ENCODE data around the gene CYB5RL.
"Not testable (repeated sequence)": the region's sequence is repeated elsewhere in the genome, so short reads cannot be mapped to it uniquely, and the experiment has no call there.

Gene CYB5RL

GRCh38 chr1:54225378-54225777 is 25.5 kb upstream of the CYB5RL start:
- DNase-seq, result no peak

DNA sequence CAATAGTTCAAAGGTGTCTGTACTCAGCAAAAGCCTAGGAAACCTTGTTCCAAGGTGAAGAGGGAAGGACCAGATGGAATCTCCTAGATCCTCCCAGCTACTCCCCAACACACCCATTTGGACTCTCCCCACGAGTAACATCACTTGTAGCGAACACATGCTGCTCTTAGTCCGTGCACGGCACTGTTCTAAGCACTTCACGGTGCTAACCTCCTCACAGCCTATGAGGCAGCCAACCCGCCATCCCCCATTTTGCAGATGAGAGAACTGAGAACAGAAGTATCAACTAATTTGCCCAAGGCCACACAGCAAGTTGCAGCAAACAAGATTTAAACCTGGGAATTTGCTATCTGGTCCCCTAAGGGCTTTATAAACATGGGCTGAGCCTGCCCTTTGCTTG is 24.4 kb upstream of the CYB5RL start:
- DNase-seq, result no peak

- no peak for DNase-seq
Measured at GRCh38 chr1:54223441-54224202, 23.8 kb upstream of the CYB5RL start.

GRCh38 chr1:54222711-54223110 is 22.9 kb upstream of the CYB5RL start:
- DNase-seq, result no peak

GRCh38 chr1:54221867-54222484 is 22.1 kb upstream of the CYB5RL start:
- DNase-seq, result no peak

DNA sequence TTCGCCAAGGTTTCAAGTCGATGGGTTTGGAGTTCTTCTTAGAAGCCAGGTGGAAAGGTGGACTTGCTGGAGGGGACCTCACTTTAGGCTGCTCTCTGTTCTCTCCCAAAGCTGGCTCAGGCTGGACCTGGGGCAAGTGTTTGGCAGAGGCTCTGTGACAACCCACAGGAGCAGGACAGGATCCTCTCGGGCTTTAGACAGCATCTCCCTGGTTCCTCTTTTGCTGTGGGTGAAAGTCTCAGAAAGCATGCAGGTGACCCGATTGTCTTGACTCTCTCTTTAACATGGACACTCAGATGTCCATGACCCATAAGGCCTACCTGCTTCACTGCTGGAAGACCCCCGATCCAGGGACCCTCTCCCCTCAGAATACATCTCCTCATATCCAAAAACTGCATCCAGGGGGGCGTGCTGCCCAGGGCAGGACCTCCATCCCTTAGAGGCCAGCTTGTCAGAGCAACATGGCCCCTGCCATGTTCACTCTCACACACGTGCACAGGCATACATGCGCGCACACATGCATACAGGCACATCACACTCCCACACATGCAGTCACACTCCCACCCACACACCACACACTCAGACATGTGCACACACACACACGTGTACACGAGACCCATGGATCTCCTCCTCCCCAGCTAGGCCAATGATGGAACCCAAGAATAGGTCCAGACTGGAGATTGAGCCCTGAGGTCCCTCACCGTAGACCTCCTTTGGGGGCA is 21.4 kb upstream of the CYB5RL start:
- DNase-seq, result no peak

- no peak for DNase-seq
Measured at GRCh38 chr1:54220004-54220811, 20.4 kb upstream of the CYB5RL start.

DNA sequence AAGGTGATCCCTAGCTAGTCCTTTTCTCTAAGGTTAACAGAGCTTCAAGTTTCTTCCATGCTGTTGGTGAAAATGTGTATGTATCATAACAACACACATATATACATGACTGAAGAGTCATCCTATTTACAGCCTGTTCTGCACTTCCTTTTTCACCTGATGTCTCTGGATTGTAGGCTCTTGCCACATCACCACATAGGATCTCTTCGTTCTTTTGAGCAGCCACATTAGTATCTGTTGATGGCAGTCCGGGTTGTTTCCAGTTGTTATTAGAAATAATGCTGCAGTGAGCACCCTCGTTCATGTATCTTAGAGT is 19.8 kb upstream of the CYB5RL start:
- no peak for DNase-seq

GRCh38 chr1:54218883-54219687 is 19.3 kb upstream of the CYB5RL start:
- DNase-seq, result peak; percentile 43

GRCh38 chr1:54215523-54215922 is 15.7 kb upstream of the CYB5RL start:
- DNase-seq, result no peak

DNA sequence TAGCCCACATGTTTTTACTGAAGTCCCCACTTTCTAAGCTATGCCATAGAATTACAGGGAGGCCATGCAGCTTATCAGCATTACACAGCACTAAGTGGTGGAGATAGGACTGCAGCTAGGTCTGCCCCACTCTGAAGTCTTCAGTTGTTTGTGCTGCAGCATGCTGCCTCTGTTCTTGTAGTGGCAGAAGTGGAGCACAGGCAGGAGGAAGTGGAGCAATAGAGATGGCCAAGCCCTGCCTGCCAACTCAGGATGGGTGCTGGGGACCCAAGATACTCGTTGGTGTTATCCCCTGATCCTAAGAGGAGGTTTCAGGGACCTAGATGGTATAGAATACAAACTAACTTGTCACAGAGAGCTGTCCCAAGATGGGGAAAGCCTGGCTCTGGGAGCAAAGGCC is 13.0 kb upstream of the CYB5RL start:
- DNase-seq, result no peak

GRCh38 chr1:54207896-54208295 is 8.1 kb upstream of the CYB5RL start:
- DNase-seq, result not testable (repeated sequence)

DNA sequence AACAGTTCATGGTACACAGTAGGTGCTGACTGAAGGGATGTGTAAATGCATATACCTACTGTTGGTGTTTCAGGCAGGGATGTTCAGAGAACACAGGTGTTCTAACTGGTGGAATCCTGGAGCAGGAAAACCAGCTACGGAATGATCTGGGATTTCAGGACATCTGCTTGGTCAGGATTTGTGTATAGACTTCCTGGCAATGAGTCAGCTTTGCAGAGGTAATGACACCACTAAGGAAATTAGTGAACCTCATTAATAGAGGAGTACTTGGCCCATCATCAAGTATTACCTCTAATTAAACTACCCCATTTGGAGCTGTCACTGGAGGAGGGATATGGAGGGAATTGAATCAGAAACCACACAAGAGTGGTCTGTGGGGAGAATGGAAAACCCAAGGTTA is 7.5 kb upstream of the CYB5RL start:
- DNase-seq, result no peak

GRCh38 chr1:54204199-54204598 is 4.4 kb upstream of the CYB5RL start:
- no peak for DNase-seq

GRCh38 chr1:54200519-54200997 is 728 bp upstream of the CYB5RL start:
- no peak for DNase-seq

DNA sequence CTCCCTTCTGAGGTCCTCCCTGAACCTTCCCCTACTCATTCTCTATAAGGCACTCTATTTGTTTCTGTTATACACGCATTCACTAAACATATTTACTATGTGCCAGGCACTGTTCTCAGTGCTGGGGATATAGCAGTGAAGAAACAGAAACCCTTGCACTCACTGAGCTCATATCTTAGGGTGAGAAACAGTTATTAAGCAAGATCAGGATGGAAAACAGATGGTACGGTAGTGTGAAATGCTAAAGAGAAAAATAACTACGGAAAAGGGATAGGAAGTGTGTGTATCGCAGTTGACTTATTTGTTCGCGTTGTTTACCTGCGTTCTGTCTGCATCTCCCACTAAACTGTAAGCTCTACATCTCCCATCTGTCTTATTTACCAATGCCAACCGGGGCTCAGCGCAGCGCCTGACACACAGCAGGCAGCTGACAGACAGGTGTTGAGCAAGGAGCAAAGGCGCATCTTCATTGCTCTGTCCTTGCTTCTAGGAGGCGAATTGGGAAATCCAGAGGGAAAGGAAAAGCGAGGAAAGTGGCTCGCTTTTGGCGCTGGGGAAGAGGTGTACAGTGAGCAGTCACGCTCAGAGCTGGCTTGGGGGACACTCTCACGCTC is 572 bp downstream of the CYB5RL start:
- DNase-seq, result no peak

DNA sequence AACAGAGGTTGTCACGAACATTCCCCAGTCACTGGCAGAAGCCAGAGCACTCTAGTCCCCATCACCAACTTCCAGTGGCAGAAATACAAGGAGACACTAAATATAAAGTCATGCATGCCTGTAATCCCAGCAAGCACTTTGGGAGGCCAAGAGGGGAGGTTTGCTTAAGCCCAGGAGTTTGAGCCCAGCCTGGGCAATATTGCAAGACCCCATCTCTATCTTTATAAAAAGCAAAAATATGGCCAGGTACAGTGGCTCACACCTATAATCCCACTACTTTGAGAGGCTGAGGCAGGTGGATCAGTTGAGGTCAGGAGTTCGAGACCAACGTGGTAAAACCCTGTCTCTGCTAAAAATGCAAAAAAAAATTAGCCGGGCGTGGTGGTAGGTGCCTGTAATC is 6.4 kb downstream of the CYB5RL start:
- no peak for DNase-seq

GRCh38 chr1:54191525-54191924 is 8.3 kb downstream of the CYB5RL start:
- DNase-seq, result no peak

GRCh38 chr1:54190526-54190925 is 9.3 kb downstream of the CYB5RL start:
- no peak for DNase-seq

- no peak for DNase-seq
Measured at GRCh38 chr1:54188291-54188690, 11.5 kb downstream of the CYB5RL start.

DNA sequence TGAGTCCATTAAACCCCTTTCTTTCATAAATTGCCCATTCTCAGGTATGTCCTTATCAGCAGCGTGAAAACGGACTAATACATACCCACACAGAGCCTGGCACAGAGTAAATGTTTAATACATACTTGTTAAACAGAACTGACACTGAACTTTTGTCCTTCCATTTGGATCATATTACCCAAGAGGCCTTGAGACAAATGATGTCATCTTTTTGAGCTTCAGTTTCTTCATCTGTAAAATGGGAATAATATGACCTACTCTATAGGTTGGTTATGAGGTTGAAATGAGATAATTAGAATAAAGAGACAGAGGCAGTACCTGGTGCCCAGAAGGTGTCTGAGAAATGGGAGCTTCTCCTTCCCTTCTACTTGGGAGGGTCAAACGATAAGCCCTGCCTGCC is 13.8 kb downstream of the CYB5RL start:
- no peak for DNase-seq

Data from COR-L47 (cell line).